Mucosa of descending colon (tissue), 3 donors: Measurements from ENCODE around the gene ETS1. TPM values are rescaled to one million over a fixed set of nuclear protein-coding genes. Genes with fewer than 3 reads are reported as not detected.

Experiments used
- ATAC-seq: fragments of 200-7000 bp; cut with Tn5 transposase; one replicate; pipeline ENCODE4 v1.9.1; 2020; ENCODE audit warnings: mild to moderate bottlenecking, moderate library complexity
- DNase-seq, 3 donors: peaks; one replicate each; pipeline ENCODE4 v3.0.0-alpha.2; 2020
- H3K36me3 ChIP-seq: fragments of 200-600 bp; one replicate; pipeline ENCODE4 v1.8.0; 2021; ENCODE audit warnings: low read depth, mild to moderate bottlenecking
- H3K4me1 ChIP-seq: fragments of 200-600 bp; one replicate; pipeline ENCODE4 v1.8.0; 2021; ENCODE audit warnings: low read depth, mild to moderate bottlenecking
- H3K4me3 ChIP-seq: fragments of 200-600 bp; one replicate; pipeline ENCODE4 v1.8.0; 2021; ENCODE audit warnings: mild to moderate bottlenecking
- H3K9me3 ChIP-seq: fragments of 200-600 bp; one replicate; pipeline ENCODE4 v1.8.0; 2021; ENCODE audit warnings: mild to moderate bottlenecking
- intact Hi-C, 2 donors: fragments of 100-400 bp; cut with DNase I in 1 of 2; cut with micrococcal nuclease in 1 of 2; formaldehyde crosslinking; loops; one replicate each; pipeline versions ENCODE4 v1.11.0 to v1.11.1; 2022; cut with DNase I, micrococcal nuclease
- total RNA-seq, 3 donors: library from RNA; stranded (reverse); fragmentation: NEBNext Ultra II Directional in 2 of 3; extraction: Animal tissue kit (Norgen Biotek cat#: 25700) in 2 of 3; gene quantifications; one replicate each; pipeline versions ENCODE4 v1.2.1 to v1.2.4, GENCODE V29; 2021 to 2023
- TF ChIP-seq, protein P1 (sequence below): fragments of 200-600 bp; IDR thresholded peaks from one replicate; pipeline ENCODE4 v1.8.0; 2022; ENCODE audit warnings: antibody characterized with exemption, mild to moderate bottlenecking
- donor health status: DM: no; HTN: no; CAD: no; lungs with moderate emphysema.
- donor health status: DM: no; HTN: no; CAD: no.
- donor health status: DM: no; HTN: yes; CAD: no.

ETS1 gene
- total RNA-seq, 3 donors from 2014 or later = 36.5 to 41.2 (median 38.6) TPM

DNA sequence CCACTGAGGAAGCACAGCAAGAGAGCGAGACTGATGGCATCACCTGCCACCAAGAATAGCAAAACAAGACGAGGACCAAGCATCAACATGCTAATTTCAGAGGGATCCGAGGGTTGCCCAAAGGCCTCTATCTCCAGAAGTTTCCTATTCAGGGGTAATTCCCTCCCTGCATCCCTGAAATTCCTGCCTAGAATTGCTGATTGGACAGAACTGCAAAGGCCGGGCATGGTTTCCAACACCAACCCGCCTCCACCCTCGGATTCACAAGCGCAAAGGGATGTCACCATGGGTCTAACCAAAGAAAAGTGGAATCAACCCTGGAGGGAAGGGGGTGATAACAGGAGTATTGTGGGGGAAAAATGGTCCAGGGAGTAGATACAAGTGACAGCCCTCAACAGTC is 28.3 kb upstream of the ETS1 start:
- Histone ChIP-seq H3K9me3 (no peaks in the 10 kb centered on the region), H3K4me1 (no peaks in the 10 kb centered on the region), H3K36me3 (no peaks in the 10 kb centered on the region), H3K4me3 (no peak overlapping the region)
- no peak for ATAC-seq
- DNase-seq = no peak
- intact Hi-C loops = no loop called here
- TF ChIP-seq, protein P1, sequence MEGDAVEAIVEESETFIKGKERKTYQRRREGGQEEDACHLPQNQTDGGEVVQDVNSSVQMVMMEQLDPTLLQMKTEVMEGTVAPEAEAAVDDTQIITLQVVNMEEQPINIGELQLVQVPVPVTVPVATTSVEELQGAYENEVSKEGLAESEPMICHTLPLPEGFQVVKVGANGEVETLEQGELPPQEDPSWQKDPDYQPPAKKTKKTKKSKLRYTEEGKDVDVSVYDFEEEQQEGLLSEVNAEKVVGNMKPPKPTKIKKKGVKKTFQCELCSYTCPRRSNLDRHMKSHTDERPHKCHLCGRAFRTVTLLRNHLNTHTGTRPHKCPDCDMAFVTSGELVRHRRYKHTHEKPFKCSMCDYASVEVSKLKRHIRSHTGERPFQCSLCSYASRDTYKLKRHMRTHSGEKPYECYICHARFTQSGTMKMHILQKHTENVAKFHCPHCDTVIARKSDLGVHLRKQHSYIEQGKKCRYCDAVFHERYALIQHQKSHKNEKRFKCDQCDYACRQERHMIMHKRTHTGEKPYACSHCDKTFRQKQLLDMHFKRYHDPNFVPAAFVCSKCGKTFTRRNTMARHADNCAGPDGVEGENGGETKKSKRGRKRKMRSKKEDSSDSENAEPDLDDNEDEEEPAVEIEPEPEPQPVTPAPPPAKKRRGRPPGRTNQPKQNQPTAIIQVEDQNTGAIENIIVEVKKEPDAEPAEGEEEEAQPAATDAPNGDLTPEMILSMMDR = no peak

DNA sequence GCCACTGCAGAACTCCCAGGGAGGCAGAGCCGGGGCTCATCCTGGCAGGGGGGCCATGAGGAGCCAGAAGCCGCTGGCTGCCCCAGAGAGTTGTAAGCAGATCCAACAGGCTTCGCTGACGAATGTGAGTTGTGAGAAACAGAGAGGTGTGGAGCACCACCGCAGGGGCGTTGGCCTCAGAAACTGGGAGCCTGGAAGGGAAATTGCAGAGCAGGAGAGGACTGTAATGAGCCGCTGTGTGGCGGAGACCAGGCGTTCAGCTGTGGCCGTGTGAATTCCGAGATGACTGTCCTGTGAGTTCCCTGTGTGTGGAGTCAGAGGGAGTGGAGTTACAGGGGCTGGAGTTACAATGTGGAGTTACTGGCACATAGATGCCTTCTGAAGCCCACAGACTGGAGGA is 27.7 kb upstream of the ETS1 start:
- Histone ChIP-seq H3K4me1 (no peaks in the 10 kb centered on the region), H3K9me3 (no peaks in the 10 kb centered on the region), H3K4me3 (no peak overlapping the region), H3K36me3 (no peaks in the 10 kb centered on the region)
- TF ChIP-seq, protein P1 = no peak
- intact Hi-C loops = no loop called here
- DNase-seq = no peak
- no peak for ATAC-seq

DNA sequence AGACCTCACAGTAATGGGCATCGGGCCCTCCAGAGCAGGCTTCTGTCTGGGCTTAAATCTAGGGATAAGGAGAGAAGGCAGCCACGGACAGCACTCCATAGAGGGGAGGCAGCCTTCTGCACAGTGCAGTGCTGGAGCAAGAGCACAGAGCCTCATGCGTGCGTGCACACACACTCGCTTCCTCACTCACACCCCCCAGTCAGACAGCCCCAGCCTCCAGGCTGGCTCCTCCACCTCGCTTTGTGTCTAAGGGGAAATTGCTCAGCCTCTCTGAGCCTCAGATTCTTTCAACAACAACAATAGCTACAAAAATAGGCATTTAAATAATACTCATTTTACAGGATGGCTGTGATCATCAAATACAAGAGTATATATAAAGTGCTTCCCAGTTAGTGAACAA is 26.7 kb upstream of the ETS1 start:
- no peaks in the 10 kb centered on the region for H3K9me3 ChIP-seq
- H3K4me3 ChIP-seq = no peak overlapping the region
- no peak for ATAC-seq
- DNase-seq = no peak
- intact Hi-C loops = no loop called here
- H3K4me1 ChIP-seq = no peaks in the 10 kb centered on the region
- no peaks in the 10 kb centered on the region for H3K36me3 ChIP-seq
- TF ChIP-seq, protein P1 = no peak

DNA sequence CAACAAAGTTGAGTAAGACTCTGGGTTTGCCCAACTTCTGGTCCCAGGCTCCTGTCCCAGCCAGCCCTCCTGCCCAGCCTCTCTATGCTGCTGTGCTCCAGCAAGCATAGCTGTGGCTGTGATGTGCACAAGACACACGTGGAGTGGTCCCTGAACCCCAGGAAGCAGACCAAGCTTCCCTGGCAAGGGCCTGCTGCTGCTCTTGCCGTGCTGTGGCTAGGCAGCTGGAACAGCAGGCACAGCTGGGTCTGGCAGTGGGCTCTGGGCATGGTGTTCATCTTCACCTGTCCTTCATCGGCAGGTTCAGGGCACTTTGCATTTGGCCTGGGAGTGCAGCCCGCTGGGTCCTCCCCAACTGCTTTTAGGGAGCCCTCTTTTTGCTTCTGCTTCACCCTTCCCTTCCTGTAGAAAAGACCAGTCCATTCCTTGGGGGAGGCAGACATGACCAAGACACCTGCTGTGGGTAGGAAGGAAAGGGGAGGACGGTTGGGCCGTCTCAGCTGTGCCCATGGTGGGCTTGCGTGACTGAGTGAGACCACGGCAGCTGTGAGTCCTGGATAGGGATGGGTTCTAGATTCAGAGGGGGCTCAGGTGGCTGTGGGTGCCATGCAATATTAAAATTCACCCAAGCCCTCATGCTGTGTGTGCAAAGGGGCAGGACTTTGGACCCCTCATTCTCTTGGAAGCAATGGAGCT is 26.1 kb upstream of the ETS1 start:
- no peaks in the 10 kb centered on the region for H3K9me3 ChIP-seq
- TF ChIP-seq, protein P1 = no peak
- no peak overlapping the region for H3K4me3 ChIP-seq
- H3K4me1 ChIP-seq = no peaks in the 10 kb centered on the region
- no peaks in the 10 kb centered on the region for H3K36me3 ChIP-seq
- intact Hi-C loops = no loop called here
- DNase-seq (no peak), ATAC-seq (no peak)

DNA sequence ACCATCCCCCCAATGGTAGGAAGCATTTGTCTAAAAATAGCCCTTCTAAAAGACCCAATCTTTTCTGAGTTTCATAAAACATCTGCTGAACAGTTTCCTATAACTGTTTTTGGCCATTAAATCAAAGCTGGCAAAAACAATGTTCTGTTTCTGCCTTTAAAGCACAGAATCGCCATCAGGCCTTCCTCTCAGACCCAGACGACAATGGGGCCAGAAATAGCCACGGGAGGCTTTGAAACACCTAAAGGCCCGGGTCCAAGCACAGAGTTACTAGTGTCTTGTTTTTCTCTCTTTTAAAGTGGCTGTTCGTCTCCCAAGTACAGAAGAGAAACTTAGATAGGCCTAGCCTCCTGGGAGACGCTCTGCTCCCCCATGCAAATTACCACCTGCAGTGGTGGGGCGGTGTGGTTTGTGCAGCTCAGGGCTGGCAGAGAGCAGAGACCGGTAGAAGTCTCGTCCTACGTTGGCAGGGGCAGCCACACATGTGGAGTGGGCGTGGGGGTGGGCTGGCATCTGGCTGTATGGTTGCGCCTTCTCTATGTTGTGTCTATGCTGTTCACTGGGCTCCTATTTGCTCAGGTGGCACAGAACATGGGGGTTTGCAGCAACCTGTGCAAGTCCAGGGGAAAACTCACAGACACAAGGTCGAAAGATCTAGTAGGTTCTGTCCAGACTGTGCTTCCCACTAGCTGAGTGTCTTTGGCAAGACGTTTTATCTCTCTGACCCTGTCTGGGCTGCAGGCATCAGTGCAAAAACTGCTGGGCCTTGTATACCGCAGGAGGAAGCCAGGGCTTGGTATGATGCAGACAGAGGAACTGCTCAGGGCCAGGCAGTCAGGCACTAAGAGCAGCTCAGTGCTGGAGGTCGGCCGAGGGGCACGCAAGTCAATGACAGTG is 23.6 kb upstream of the ETS1 start:
- no peak overlapping the region for H3K4me3 ChIP-seq
- ATAC-seq = peak; percentile 87
- intact Hi-C loops = no loop called here
- no peaks in the 10 kb centered on the region for H3K4me1 ChIP-seq
- H3K9me3 ChIP-seq = no peaks in the 10 kb centered on the region
- no peaks in the 10 kb centered on the region for H3K36me3 ChIP-seq
- DNase-seq = peak; percentile 44 to 85 (median 59)
- TF ChIP-seq, protein P1 = no peak
